ENCODE results near the gene IL17A. TPM values are rescaled to one million over a fixed set of nuclear protein-coding genes. Genes with fewer than 3 reads are reported as not detected.

IL17A gene
- total RNA-seq, 3 donors from 2014 or later, result not detected

DNA sequence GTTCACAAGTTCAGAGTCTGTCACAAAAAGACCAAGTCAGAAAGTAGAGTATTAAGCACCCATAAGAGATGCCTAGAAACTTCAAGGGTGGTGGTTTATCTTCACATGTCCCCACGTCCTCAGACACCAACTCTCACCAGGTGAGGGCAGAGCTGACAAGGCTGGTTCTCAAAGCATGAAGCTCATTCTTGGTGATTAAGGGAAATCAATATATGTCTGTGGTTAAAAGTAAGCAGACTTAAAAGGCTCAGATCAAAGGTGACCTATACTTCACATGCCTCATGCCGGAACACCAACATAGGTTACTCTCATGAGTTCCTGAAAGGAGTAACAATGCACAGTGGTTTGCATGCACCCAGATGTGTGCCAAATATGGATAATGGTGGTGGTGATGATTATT is 27.0 kb downstream of the IL17A start:
- H3K4me1 ChIP-seq, result no peaks in the 10 kb centered on the region
- no peak for TF ChIP-seq POLR2A (IDR thresholded peaks at IDR 0.05)
- TF ChIP-seq POLR2AphosphoS5 (IDR thresholded peaks at IDR 0.05), result no peak
- TF ChIP-seq, protein P1, sequence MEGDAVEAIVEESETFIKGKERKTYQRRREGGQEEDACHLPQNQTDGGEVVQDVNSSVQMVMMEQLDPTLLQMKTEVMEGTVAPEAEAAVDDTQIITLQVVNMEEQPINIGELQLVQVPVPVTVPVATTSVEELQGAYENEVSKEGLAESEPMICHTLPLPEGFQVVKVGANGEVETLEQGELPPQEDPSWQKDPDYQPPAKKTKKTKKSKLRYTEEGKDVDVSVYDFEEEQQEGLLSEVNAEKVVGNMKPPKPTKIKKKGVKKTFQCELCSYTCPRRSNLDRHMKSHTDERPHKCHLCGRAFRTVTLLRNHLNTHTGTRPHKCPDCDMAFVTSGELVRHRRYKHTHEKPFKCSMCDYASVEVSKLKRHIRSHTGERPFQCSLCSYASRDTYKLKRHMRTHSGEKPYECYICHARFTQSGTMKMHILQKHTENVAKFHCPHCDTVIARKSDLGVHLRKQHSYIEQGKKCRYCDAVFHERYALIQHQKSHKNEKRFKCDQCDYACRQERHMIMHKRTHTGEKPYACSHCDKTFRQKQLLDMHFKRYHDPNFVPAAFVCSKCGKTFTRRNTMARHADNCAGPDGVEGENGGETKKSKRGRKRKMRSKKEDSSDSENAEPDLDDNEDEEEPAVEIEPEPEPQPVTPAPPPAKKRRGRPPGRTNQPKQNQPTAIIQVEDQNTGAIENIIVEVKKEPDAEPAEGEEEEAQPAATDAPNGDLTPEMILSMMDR (IDR thresholded peaks at IDR 0.05), result no peak
- intact Hi-C loops (cut with DNase I; ENCODE audit: low total_unique reads), result no loop called here

DNA sequence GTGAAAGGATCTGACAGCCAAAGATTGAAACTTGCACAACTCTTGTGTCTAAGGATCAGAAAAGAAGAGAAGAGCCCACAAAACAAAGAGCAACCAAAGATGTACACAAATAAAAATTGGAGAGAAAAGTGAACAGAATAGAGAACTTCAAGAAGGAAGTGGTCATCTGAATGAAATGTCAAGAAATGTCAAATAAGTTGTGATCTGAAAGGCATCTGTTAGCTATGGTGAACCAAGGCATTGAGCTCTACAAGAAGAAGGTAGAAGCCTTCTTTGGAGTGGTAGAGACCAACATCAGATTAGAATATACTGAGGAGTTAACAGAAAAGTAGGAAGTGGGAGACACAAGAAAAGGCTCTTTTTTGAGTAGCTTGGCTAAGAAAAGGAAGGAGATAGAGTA is 29.6 kb downstream of the IL17A start:
- Histone ChIP-seq H3K4me1 (no peaks in the 10 kb centered on the region), H3K27me3 (no peaks in the 10 kb centered on the region), H3K4me3 (no peak overlapping the region), H3K9me3 (no peaks in the 10 kb centered on the region), H3K27ac (no peak overlapping the region), H3K36me3 (no peaks in the 10 kb centered on the region)
- no peak for DNase-seq (ENCODE audit: low spot score in 2 of 2)
- no peak for TF ChIP-seq POLR2A (IDR thresholded peaks at IDR 0.05)
- TF ChIP-seq, protein P1 (IDR thresholded peaks at IDR 0.05), result no peak
- TF ChIP-seq POLR2AphosphoS5 (IDR thresholded peaks at IDR 0.05), result no peak
- intact Hi-C loops (cut with DNase I; ENCODE audit: low total_unique reads), result no loop called here

More for the DNA sequence above, 27.0 kb downstream of the IL17A start:
- no peaks in the 10 kb centered on the region for H3K27me3 ChIP-seq
- no peaks in the 10 kb centered on the region for H3K36me3 ChIP-seq
- no peak overlapping the region for H3K27ac ChIP-seq
- H3K9me3 ChIP-seq, result no peaks in the 10 kb centered on the region
- DNase-seq (ENCODE audit: low spot score in 2 of 2), result no peak
- no peak overlapping the region for H3K4me3 ChIP-seq

DNA sequence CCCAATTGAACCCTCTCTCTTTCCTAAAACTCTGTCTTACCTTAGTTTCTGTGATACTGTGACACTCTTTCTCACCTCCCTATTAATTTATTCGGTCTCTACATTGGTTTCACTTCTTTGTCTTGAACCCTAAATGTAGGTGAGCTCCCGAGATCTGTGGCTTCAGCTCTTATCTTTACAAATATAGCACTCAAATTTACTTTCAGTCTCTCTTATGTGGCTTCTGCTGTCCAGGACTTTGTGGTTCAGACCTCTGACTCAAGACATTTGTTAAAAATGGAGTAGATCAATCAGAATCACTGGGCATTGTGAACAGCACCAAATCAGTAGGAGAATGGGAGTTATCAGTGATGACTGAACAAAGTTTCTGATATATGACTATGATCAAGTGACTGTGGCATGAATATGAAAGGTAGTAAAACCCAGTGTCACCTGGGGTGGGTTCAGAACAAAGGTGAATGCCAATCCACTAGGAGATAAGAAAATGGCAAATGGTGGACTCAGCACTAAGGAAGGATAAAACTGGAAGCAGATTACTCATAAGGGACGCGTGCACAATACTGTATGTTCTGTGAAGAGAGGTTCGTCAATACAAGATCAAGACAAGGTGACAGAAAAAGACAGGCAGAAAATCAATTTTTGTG is 30.9 kb downstream of the IL17A start:
- no peak overlapping the region for H3K27ac ChIP-seq
- H3K36me3 ChIP-seq, result no peaks in the 10 kb centered on the region
- H3K9me3 ChIP-seq, result no peaks in the 10 kb centered on the region
- no peak overlapping the region for H3K4me3 ChIP-seq
- TF ChIP-seq POLR2AphosphoS5 (IDR thresholded peaks at IDR 0.05) (no peak), POLR2A (IDR thresholded peaks at IDR 0.05) (no peak)
- DNase-seq (ENCODE audit: low spot score in 2 of 2), result no peak
- H3K4me1 ChIP-seq, result no peaks in the 10 kb centered on the region
- H3K27me3 ChIP-seq, result no peaks in the 10 kb centered on the region
- intact Hi-C loops (cut with DNase I; ENCODE audit: low total_unique reads), result no loop called here

DNA sequence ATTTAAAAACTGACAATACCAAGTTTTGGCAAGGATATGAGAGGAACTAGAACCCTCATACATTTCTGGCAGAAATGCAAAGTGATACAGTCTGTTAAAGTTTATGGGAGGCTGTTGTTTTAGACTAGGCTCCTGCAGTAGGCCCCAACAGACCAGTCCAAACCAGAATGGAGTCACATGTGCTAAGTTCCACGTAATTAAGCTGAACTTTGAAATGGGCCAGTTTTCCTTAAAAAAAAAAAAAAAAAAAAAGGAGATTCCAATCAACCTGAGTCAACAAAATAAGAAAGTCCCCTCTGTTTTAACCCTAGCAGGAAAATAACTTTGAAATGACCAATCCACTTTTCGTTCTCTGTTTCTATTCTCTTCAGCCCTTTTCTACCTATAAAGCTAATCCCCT is 31.6 kb downstream of the IL17A start:
- Histone ChIP-seq H3K36me3 (no peaks in the 10 kb centered on the region), H3K27me3 (no peaks in the 10 kb centered on the region), H3K9me3 (no peaks in the 10 kb centered on the region), H3K4me3 (no peak overlapping the region), H3K4me1 (no peaks in the 10 kb centered on the region), H3K27ac (no peak overlapping the region)
- DNase-seq (ENCODE audit: low spot score in 2 of 2), result no peak
- intact Hi-C loops (cut with DNase I; ENCODE audit: low total_unique reads), result no loop called here
- TF ChIP-seq POLR2A (IDR thresholded peaks at IDR 0.05) (no peak), POLR2AphosphoS5 (IDR thresholded peaks at IDR 0.05) (no peak)
- TF ChIP-seq, protein P1 (IDR thresholded peaks at IDR 0.05), result no peak

DNA sequence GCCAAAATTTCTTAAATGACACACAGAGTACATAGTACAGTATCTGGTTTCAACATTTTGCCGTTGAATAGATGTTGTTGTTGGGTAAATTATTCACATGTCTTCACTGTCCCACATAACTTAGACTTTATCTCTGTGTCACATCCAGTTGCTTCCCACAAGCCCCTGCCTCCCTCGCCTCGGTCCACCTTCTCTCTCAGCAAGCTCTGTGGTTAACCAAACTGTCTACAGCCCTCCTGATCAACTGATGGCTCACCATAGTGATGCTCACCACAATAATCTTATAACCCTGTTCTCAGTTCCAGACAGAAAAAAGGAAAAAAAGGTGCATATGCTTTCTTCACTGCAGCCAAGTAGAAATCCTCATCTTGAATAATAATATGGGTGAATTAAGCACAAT is 35.1 kb downstream of the IL17A start:
- TF ChIP-seq POLR2AphosphoS5 (IDR thresholded peaks at IDR 0.05) (no peak), POLR2A (IDR thresholded peaks at IDR 0.05) (no peak)
- TF ChIP-seq, protein P1 (IDR thresholded peaks at IDR 0.05), result no peak
- H3K4me1 ChIP-seq, result no peaks in the 10 kb centered on the region
- H3K27me3 ChIP-seq, result no peaks in the 10 kb centered on the region
- no peaks in the 10 kb centered on the region for H3K9me3 ChIP-seq
- H3K27ac ChIP-seq, result no peak overlapping the region
- intact Hi-C loops (cut with DNase I; ENCODE audit: low total_unique reads), result no loop called here
- H3K36me3 ChIP-seq, result no peaks in the 10 kb centered on the region
- DNase-seq (ENCODE audit: low spot score in 2 of 2), result no peak
- H3K4me3 ChIP-seq, result no peak overlapping the region

Data from breast epithelium (tissue), 4 donors.